ENCODE data around the gene INF2.
"Not testable (repeated sequence)": the region's sequence is repeated elsewhere in the genome, so short reads cannot be mapped to it uniquely, and the experiment has no call there.

Gene INF2

GRCh38 chr14:104657101-104657524 is 32.3 kb upstream of the INF2 start:
- DNase-seq (ENCODE audit: low read depth) = no peak

- no peak for DNase-seq (ENCODE audit: low read depth)
These were observed 31.7 kb upstream of the INF2 start for GRCh38 chr14:104657563-104658324.

DNA sequence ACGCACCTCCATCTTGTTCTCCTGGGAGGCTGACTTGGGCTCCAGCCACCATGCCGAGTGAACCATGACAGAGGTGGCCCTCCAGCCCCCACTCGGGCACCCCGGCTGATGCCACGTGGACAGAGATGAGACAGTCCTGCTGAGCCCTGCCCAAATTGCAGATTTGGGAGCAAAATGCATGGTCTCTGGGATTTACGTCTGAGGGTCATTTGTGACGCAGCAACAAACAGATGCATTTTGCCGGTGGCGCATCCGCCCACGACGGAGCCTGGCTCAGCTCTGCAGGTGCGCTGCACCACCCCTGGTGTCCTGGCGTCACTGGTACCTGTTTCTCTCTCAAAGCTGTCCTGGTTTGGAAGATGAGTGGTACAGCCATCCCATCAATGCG is 31.1 kb upstream of the INF2 start:
- DNase-seq (ENCODE audit: low read depth) = no peak

DNA sequence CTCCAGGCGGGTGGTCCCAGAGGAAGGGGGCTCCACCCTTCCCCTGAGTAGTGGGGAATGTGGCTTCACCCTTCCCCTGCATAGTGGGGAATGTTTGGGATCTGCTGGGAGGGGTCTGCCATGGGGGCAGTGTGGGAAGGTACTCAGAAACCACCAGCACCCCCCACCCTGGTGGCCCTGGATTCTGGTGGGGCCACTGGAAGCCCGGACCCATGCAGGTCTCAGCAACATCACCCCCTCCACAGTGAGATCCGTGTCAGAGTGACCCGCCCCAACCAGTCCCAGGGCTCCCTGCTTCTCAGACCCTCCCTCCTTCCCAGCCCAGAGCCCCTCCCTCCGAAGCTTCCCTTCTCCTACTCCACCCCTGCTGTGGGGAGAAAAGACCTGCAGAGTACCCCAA is 30.3 kb upstream of the INF2 start:
- no peak for DNase-seq (ENCODE audit: low read depth)

DNA sequence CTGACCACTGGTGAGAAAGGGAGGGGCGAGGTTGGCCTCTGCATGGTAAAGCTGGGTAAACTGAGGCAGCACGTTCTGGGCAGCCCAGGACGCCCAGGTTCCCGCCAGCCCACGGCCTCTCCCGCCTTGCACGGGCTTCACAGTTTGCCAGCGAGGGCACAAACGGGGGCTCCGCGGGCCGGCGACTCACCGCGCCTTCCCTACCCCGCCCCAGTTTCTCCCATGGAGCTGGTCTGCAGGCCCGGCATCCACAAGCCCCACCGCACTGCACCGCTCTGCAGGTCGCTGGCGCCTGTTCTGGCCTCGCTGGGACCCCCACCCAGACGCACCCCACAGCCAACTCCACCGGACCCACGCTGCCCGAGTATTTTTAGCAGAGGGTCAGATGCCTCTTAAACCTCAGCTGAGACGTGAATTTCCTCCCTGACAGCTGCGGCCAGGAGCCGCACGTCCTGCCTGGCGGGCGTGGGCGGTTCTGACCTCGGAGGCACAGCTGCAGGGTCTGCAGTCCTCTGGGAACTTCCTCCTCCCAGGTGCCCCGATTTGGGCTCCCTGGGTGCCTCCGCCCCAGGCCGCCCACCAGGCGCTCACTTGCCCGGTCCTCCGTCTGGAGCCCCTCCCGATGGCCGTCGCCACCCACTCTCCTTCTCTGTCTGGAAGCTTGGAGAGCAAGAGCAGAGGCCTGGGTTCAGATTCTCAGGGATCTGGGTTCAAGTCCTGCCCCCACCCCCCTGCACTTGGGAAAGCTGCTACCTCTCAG is 29.5 kb upstream of the INF2 start:
- no peak for DNase-seq (ENCODE audit: low read depth)

DNA sequence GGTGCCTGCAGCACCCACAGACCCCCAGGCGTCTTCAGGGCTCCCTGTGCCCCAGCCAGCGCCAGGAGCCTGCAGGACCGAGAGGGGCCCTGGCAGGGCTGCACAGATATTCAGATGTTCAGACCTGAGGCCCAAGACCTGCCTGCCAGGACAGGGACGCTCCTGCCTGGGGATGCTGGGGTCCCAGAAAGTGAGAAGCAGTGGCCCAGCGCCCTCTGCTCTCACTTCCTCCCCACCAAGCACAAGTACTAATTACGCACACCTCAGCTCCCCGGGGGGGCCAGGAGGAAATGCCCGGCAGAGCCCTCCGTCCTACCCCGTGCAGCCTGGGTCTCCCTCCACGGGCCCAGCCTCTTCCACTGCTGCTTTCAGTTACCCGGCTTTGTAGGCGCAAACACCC is 28.8 kb upstream of the INF2 start:
- no peak for DNase-seq (ENCODE audit: low read depth)

- DNase-seq (ENCODE audit: low read depth) = no peak
These were observed 28.3 kb upstream of the INF2 start for GRCh38 chr14:104661086-104661485.

- DNase-seq (ENCODE audit: low read depth) = not testable (repeated sequence)
These were observed 27.8 kb upstream of the INF2 start for GRCh38 chr14:104661528-104662157.

GRCh38 chr14:104662472-104662871 is 26.9 kb upstream of the INF2 start:
- not testable (repeated sequence) for DNase-seq (ENCODE audit: low read depth)

DNA sequence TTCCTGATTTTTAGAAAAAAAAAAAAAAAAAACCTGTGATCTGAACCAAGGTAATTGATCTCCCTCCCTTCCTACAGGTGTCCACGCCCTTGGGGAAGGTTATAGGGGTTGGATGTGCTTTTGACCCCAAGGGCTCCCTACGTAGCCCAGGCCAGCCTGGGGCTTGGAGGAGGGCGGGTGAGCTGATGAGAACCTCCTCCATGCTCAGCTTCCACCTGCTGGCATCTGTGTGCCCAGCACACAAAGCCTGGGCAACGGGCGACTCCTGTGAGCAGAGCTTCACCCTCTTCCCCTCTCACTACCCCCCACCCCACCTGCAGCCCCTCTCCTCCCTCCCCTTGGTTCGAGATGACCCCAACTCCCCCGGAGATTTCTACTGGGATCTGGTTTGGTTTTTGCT is 25.3 kb upstream of the INF2 start:
- no peak for DNase-seq (ENCODE audit: low read depth)

DNA sequence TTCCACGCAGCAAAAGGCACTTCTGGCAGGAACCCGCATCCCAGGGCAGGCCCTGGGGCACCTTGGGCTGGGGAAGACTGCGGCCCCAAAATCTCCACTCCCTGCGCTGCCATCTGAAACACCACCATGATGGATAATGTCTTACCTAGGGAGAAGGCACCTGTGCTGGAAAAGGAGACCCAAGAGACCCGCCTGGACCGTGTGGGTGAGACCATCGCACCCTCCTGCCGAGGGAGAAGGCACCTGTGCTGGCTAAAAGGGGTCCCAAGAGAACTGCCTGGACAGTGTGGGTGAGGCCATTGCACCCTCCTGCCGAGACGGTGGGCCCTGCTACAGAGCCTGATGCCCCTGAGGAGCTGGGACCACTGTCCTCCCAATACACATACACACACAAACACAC is 24.8 kb upstream of the INF2 start:
- DNase-seq (ENCODE audit: low read depth) = no peak

DNA sequence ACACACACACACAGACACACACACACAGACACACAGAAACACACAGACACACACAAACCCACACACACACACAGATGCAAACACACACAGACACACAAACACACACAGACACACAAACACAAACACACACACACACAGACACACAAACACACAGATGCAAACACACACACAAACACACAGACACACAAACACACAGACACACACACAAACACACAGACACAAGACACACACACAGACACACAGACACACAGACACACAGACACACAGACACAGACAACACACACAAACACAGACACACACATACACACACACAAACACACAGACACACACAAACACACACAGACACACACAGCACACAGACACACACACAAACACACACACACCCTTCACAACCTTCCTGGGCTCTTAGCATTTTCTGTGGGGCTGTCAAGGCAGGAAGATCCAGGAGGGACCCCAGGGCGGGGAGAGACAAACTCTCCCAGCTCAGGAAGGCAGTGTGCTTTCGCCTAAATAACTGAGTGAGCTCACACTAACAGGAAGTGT is 24.2 kb upstream of the INF2 start:
- no peak for DNase-seq (ENCODE audit: low read depth)

- no peak for DNase-seq (ENCODE audit: low read depth)
These were observed 23.5 kb upstream of the INF2 start for GRCh38 chr14:104665657-104666522.

- not testable (repeated sequence) for DNase-seq (ENCODE audit: low read depth)
These were observed 22.9 kb upstream of the INF2 start for GRCh38 chr14:104666523-104666895.

GRCh38 chr14:104666981-104667380 is 22.4 kb upstream of the INF2 start:
- DNase-seq (ENCODE audit: low read depth) = no peak

- no peak for DNase-seq (ENCODE audit: low read depth)
These were observed 19.7 kb upstream of the INF2 start for GRCh38 chr14:104669697-104670096.

- not testable (repeated sequence) for DNase-seq (ENCODE audit: low read depth)
These were observed 18.0 kb upstream of the INF2 start for GRCh38 chr14:104671330-104671977.

DNA sequence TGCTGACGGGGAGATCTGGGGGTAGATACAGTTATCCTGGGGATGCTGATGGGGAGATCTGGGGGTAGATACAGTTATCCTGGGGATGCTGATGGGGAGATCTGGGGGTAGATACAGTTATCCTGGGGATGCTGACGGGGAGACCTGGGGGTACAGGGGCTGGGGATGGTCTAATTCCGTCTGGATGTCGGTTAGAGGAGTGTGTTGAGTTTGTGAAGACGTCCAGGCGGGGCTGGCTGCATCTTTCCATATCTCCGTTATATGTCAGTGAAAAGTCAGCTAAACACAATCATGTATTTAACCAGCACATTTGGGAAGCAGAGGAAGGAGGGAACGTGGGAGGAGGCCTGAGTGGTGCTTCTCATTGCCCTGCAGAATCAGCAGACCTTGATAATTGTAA is 17.3 kb upstream of the INF2 start:
- not testable (repeated sequence) for DNase-seq (ENCODE audit: low read depth)

DNA sequence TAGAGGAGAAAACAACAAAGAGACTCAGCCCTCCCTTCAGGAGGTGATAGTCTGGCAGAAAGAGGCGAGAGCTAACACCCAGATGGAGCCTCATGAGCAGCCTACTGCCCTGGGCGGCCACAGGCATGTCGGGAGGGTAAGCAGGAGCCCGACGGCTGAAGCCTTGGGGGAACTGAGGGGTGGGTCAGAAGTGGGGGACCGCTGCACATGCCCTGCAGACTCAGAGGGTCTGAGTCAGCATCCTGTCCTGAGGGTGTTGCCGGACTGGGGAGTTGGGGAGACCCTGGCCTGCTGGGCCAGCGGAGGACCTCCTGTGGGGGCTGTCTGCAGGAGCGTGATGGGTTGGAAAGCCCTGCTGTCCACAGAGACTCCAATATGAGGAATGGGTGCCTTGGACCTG is 15.9 kb upstream of the INF2 start:
- no peak for DNase-seq (ENCODE audit: low read depth)

- no peak for DNase-seq (ENCODE audit: low read depth)
These were observed 14.0 kb upstream of the INF2 start for GRCh38 chr14:104675447-104675846.

DNA sequence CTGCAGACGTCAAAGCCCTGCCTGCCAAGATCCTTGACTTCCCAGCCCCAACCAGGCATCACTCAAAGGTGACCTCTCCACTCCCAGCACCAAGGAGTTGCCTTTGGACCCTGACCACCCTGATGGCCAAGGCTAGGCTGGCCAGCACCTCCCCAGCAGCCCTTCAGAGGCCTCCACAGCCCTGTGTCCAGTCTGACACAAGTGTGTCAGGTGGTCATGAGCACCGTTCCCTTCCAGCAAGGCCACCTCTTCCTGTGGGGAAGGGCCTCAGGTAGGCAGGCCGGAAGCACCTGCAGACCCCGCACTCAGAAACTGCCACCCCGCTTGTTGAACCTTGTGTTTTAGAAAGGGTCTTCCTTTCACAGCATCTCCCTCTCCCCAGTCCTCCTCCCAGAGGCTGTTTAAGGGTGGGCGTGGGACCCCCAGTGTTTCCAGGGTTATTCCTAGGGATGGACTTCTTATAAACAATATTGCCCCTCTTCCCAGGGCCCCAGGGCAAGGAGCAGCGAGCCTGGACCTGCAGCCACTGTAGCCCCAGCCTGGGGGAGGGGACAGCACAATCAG is 13.2 kb upstream of the INF2 start:
- DNase-seq (ENCODE audit: low read depth) = no peak

All from activated T-cell treated with anti-CD3 and anti-CD28 coated beads for 24 hours (primary cell).